ENCODE measurements around the gene CSMD2. TPM values are rescaled to one million over a fixed set of nuclear protein-coding genes. Genes with fewer than 3 reads are reported as not detected.

Gene CSMD2
- total RNA-seq, 1 experiment from 2014 or later: not detected

DNA sequence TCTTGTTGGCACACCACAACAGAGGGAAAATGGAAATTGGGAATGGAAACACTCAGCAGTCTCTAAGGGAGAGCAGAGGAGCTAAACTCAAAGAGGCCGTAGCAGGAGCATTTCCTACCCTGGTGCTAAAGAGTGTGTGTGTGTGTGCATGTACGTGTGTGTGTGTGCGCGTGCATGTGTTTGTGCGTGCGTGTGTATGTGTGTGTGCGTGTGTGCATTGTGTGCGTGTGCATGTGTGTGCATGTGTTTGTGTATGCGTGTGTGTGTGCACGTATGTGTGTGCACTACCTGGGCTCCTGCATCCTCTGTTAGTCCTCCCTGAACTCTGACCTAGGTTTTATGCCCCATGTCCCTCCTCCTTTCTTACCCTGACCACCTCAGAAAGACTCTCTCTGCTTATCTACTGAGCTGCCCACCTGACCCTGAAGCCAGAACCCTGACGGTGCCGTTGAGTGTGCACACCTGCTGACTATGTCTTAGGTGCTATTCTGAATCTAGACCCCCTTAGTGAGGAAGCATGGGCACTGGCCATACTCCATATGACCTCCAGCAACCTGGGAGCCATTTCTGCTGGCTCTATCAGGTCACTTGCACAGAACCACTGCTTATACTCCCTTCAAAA, 458.3 kb downstream of the CSMD2 start:
- H3K4me3 ChIP-seq: no peak overlapping the region
- no peak overlapping the region for H2AFZ ChIP-seq
- H3K9me2 ChIP-seq (ENCODE audit: insufficient read depth): no peaks in the 10 kb centered on the region
- BruUV-seq (replicated peaks): no TSS peak
- ChIA-PET POLR2A (ENCODE audit: unreplicated experiment) (no interaction called here), CTCF (no interaction called here)
- no peaks in the 10 kb centered on the region for H3K36me3 ChIP-seq (ENCODE audit: low read depth)
- TF ChIP-seq, protein P1, sequence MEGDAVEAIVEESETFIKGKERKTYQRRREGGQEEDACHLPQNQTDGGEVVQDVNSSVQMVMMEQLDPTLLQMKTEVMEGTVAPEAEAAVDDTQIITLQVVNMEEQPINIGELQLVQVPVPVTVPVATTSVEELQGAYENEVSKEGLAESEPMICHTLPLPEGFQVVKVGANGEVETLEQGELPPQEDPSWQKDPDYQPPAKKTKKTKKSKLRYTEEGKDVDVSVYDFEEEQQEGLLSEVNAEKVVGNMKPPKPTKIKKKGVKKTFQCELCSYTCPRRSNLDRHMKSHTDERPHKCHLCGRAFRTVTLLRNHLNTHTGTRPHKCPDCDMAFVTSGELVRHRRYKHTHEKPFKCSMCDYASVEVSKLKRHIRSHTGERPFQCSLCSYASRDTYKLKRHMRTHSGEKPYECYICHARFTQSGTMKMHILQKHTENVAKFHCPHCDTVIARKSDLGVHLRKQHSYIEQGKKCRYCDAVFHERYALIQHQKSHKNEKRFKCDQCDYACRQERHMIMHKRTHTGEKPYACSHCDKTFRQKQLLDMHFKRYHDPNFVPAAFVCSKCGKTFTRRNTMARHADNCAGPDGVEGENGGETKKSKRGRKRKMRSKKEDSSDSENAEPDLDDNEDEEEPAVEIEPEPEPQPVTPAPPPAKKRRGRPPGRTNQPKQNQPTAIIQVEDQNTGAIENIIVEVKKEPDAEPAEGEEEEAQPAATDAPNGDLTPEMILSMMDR (conservative IDR thresholded peaks at IDR 0.05): no peak
- TF ChIP-seq EZH2 (IDR thresholded peaks at IDR 0.05; ENCODE audit: low read depth): no peak
- no peaks in the 10 kb centered on the region for H3K79me2 ChIP-seq (ENCODE audit: low read depth)
- H3F3A ChIP-seq (ENCODE audit: insufficient read depth, low read depth): no peaks in the 10 kb centered on the region
- H3K4me1 ChIP-seq (replicated peaks; ENCODE audit: insufficient read depth): no peaks in the 10 kb centered on the region
- no peak overlapping the region for H3K4me2 ChIP-seq
- no peaks in the 10 kb centered on the region for H4K20me1 ChIP-seq (ENCODE audit: insufficient read depth)
- H3K27ac ChIP-seq: no peak overlapping the region
- no peak for DNase-seq
- no peaks in the 10 kb centered on the region for H3K9me3 ChIP-seq (ENCODE audit: insufficient read depth, low read depth)
- intact Hi-C loops (cut with micrococcal nuclease; ENCODE audit: unreplicated experiment): no loop called here
- H3K27me3 ChIP-seq (ENCODE audit: insufficient read depth, low read depth): peaks cover 16% of the 10 kb centered on the region; the same call in 1 of the 2 replicates

DNA sequence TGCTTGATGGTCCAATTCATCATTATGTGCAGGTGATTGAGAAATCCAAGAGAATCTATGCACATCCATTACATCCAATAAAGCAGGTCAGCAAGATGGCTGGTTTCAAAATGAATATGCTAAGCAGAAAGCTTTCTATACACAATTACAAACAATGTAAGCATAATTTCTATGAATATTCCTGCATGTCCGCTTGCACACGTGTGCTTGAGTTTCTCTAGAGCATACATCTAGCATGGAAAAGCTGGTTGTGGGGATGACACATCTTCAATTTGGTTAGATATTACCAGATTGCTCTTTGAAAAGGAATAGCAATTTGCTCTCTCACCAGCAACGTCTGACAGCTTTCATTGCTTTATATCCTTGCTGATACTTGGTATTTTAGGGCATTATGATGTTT, 461.6 kb downstream of the CSMD2 start:
- Histone ChIP-seq H3K27me3 (ENCODE audit: insufficient read depth, low read depth) (peaks cover 17% of the 10 kb centered on the region), H3K4me1 (replicated peaks; ENCODE audit: insufficient read depth) (no peaks in the 10 kb centered on the region), H3K27ac (no peak overlapping the region), H3K36me3 (ENCODE audit: low read depth) (no peaks in the 10 kb centered on the region), H3K4me2 (no peak overlapping the region), H2AFZ (no peak overlapping the region), H3K9me2 (ENCODE audit: insufficient read depth) (no peaks in the 10 kb centered on the region), H3K79me2 (ENCODE audit: low read depth) (no peaks in the 10 kb centered on the region), H3F3A (ENCODE audit: insufficient read depth, low read depth) (no peaks in the 10 kb centered on the region), H4K20me1 (ENCODE audit: insufficient read depth) (no peaks in the 10 kb centered on the region), H3K4me3 (no peak overlapping the region), H3K9me3 (ENCODE audit: insufficient read depth, low read depth) (no peaks in the 10 kb centered on the region)
- no TSS peak for BruUV-seq (replicated peaks)
- no peak for TF ChIP-seq EZH2 (IDR thresholded peaks at IDR 0.05; ENCODE audit: low read depth)
- TF ChIP-seq, protein P1 (conservative IDR thresholded peaks at IDR 0.05): no peak
- no peak for DNase-seq
- intact Hi-C loops (cut with micrococcal nuclease; ENCODE audit: unreplicated experiment): no loop called here
- ChIA-PET CTCF (no interaction called here), POLR2A (ENCODE audit: unreplicated experiment) (no interaction called here)

DNA sequence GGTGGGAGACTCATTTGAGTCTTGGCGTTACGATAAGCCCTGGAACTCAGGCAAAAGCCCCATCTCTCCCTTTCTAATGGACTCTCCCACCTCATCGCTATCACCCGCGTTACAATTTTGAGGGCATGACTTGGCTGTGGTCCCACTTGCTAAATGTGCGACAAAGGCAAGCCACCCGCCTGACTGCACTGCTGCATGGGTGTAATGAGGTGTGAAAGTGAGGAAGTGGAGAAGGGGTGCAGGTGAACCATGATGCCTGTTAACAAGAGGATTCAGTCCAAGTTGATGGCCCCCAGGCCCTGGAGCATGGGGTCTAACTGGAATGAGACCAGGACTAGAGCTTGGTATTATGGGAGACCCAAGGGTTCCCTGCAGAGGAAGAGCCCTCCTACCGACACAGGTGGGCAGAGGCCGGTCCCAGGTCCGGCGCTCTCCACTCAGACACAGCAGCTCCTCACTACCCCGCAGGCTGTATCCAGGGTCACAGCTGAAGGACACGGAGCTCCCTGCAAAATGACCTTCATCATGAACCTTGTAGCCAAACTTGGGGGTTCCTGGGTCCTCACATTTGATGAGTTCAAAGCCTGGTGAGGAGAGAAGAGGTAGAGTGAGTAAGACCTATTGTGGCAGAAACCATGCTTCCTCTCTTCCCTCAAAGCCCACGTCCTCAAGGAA, 466.5 kb downstream of the CSMD2 start:
- Histone ChIP-seq H3K4me3 (no peak overlapping the region), H3K79me2 (ENCODE audit: low read depth) (no peaks in the 10 kb centered on the region), H3K4me2 (no peak overlapping the region), H3K4me1 (replicated peaks; ENCODE audit: insufficient read depth) (no peaks in the 10 kb centered on the region), H3F3A (ENCODE audit: insufficient read depth, low read depth) (no peaks in the 10 kb centered on the region), H3K36me3 (ENCODE audit: low read depth) (no peaks in the 10 kb centered on the region), H3K27ac (no peak overlapping the region), H4K20me1 (ENCODE audit: insufficient read depth) (no peaks in the 10 kb centered on the region), H3K27me3 (ENCODE audit: insufficient read depth, low read depth) (peaks cover 39% of the 10 kb centered on the region), H2AFZ (no peak overlapping the region), H3K9me3 (ENCODE audit: insufficient read depth, low read depth) (no peaks in the 10 kb centered on the region), H3K9me2 (ENCODE audit: insufficient read depth) (no peaks in the 10 kb centered on the region)
- intact Hi-C loops (cut with micrococcal nuclease; ENCODE audit: unreplicated experiment): no loop called here
- POLR2A ChIA-PET (ENCODE audit: unreplicated experiment): no interaction called here
- CTCF ChIA-PET: no interaction called here
- no TSS peak for BruUV-seq (replicated peaks)
- TF ChIP-seq EZH2 (IDR thresholded peaks at IDR 0.05; ENCODE audit: low read depth): no peak
- TF ChIP-seq, protein P1 (conservative IDR thresholded peaks at IDR 0.05): no peak
- DNase-seq: no peak

Data from PC-9 (cell line).